Endothelial cell of umbilical vein (primary cell): ENCODE results near the gene GABBR2. TPM values are rescaled to one million over a fixed set of nuclear protein-coding genes. Genes with fewer than 3 reads are reported as not detected.

Source experiments
- BruUV-seq: library from RNA; stranded (reverse); fragments of 400-500 nt; replicated peaks from 2 replicates; lab custom pipeline; 2021; lab: Mats Ljungman, UMichigan
- CTCF ChIA-PET: fragments of 300-600, 350-600 bp; sonication (Branson Sonifier 250); formaldehyde crosslinking; loops from one replicate; lab custom pipeline; 2021; ENCODE audit warnings: antibody characterized with exemption, inconsistent platforms; lab: Charles Lee
- POLR2A ChIA-PET: fragments of 300-600, 350-600 bp; sonication (Branson Sonifier 250); formaldehyde crosslinking; loops from one replicate; lab custom pipeline; 2021; ENCODE audit warnings: antibody characterized with exemption, inconsistent platforms; lab: Charles Lee
- DNase-seq: peaks from one replicate; pipeline ENCODE4 v3.0.0-alpha.2; 2011; ENCODE audit warnings: low read depth, low spot score
- FAIRE-seq: peaks from 2 replicates; lab custom pipeline; 2011; peaks lifted over from hg19 to GRCh38; lab: Jason Lieb, UNC
- H2AFZ ChIP-seq: 2 replicates; pipeline ENCODE4 v1.6.0; 2012; ENCODE audit warnings: low read depth, low read length, control low read depth, inconsistent platforms
- H3K27ac ChIP-seq: 2 replicates; pipeline ENCODE4 v1.5.1; 2011; ENCODE audit warnings: low read depth, mild to moderate bottlenecking, control low read depth, low read length, moderate library complexity; ENCODE audit not compliant: insufficient read depth
- H3K27me3 ChIP-seq, 2 experiments: 2 replicates each; pipeline versions ENCODE4 v1.6.0 to v1.6.1; 2011; ENCODE audit warnings: low read length in 2 of 2, mixed read lengths in 1 of 2; ENCODE audit not compliant: control insufficient read depth in 2 of 2, insufficient read depth in 2 of 2
- H3K36me3 ChIP-seq, 2 experiments: 2 replicates in 1 of 2; 3 replicates in 1 of 2; pipeline ENCODE4 v1.5.1; 2011; ENCODE audit warnings: low read length in 2 of 2, mild to moderate bottlenecking in 1 of 2, moderate library complexity in 1 of 2; ENCODE audit not compliant: control insufficient read depth in 2 of 2, insufficient read depth in 2 of 2; ENCODE audit errors: extremely low read depth in 1 of 2
- H3K4me1 ChIP-seq: 3 replicates; pipeline ENCODE4 v1.5.1; 2011; ENCODE audit warnings: mild to moderate bottlenecking, low read length; ENCODE audit not compliant: control insufficient read depth, insufficient read depth; ENCODE audit errors: extremely low read depth
- H3K4me2 ChIP-seq: 2 replicates; pipeline ENCODE4 v1.6.1; 2011; ENCODE audit warnings: low read length, control low read depth, mixed read lengths; ENCODE audit not compliant: insufficient read depth
- H3K4me3 ChIP-seq, 3 experiments: fragments of 200-600 bp in 1 of 3; sonication (generic), shearing (Covaris generic) in 1 of 3; replicated peaks in 1 of 3; 2 replicates each; pipeline ENCODE4 v1.5.1; 2011 to 2016; ENCODE audit warnings: control low read depth in 3 of 3, low read length in 3 of 3, mild to moderate bottlenecking in 2 of 3, inconsistent platforms in 1 of 3, low read depth in 1 of 3, moderate library complexity in 1 of 3; ENCODE audit not compliant: insufficient read depth in 1 of 3
- H3K79me2 ChIP-seq: 2 replicates; pipeline ENCODE4 v1.6.0; 2012; ENCODE audit warnings: low read length, inconsistent platforms; ENCODE audit not compliant: control insufficient read depth, insufficient read depth
- H3K9ac ChIP-seq: replicated peaks from 2 replicates; pipeline ENCODE3; 2011; ENCODE audit warnings: low read length, control low read depth; ENCODE audit not compliant: insufficient read depth; ENCODE audit errors: extremely low read depth
- H3K9me1 ChIP-seq: replicated peaks from 3 replicates; pipeline ENCODE4 v1.6.0; 2011; ENCODE audit warnings: mild to moderate bottlenecking, low read length; ENCODE audit not compliant: control insufficient read depth, insufficient read depth; ENCODE audit errors: extremely low read depth
- H3K9me3 ChIP-seq: replicated peaks from 2 replicates; pipeline ENCODE4 v1.5.1; 2012; ENCODE audit warnings: low read length, inconsistent platforms; ENCODE audit not compliant: control insufficient read depth, insufficient read depth
- H4K20me1 ChIP-seq: replicated peaks from 2 replicates; pipeline ENCODE3; 2011; ENCODE audit warnings: mild to moderate bottlenecking, low read length; ENCODE audit not compliant: control insufficient read depth, insufficient read depth; ENCODE audit errors: extremely low read depth
- CTCF ChIP-seq, 2 donors: IDR thresholded peaks; 1 replicate in 1 of 2; 2 replicates in 1 of 2; pipeline ENCODE4 v1.5.1; 2011; ENCODE audit warnings: low read length in 2 of 2, mild to moderate bottlenecking in 2 of 2, moderate library complexity in 2 of 2, control low read depth in 1 of 2, inconsistent platforms in 1 of 2, low read depth in 1 of 2; ENCODE audit not compliant: insufficient read depth in 1 of 2; ENCODE audit errors: extremely low read depth in 1 of 2
- EZH2 ChIP-seq: IDR thresholded peaks from 2 replicates; pipeline ENCODE4 v1.6.1; 2012; ENCODE audit warnings: borderline replicate concordance, low read depth, mild to moderate bottlenecking, moderate library complexity, low read length, inconsistent platforms; ENCODE audit not compliant: severe bottlenecking
- FOS ChIP-seq: IDR thresholded peaks from 2 replicates; pipeline ENCODE4 v1.6.1; 2011; ENCODE audit warnings: mild to moderate bottlenecking, low read length, moderate library complexity, borderline replicate concordance; ENCODE audit not compliant: insufficient read depth
- GATA2 ChIP-seq: IDR thresholded peaks from 2 replicates; pipeline ENCODE4 v1.7.0; 2011; ENCODE audit warnings: low read depth, mild to moderate bottlenecking, moderate library complexity, mixed read lengths, low read length; ENCODE audit not compliant: insufficient read length, insufficient read depth
- JUN ChIP-seq: IDR thresholded peaks from 2 replicates; pipeline ENCODE4 v1.6.1; 2011; ENCODE audit warnings: borderline replicate concordance, low read depth; ENCODE audit not compliant: insufficient read length, insufficient read depth
- MAX ChIP-seq: IDR thresholded peaks from 2 replicates; pipeline ENCODE4 v1.6.1; 2011; ENCODE audit not compliant: insufficient read depth, insufficient read length
- MYC ChIP-seq: IDR thresholded peaks from one replicate; pipeline ENCODE4 v1.6.1; 2011; ENCODE audit warnings: mild to moderate bottlenecking, low read depth, low read length
- POLR2A ChIP-seq: IDR thresholded peaks from 2 replicates; pipeline ENCODE4 v1.6.1; 2012; ENCODE audit warnings: low read depth, mild to moderate bottlenecking, control low read depth, low read length
- POLR2AphosphoS5 ChIP-seq: IDR thresholded peaks from 2 replicates; pipeline ENCODE4 v1.6.1; 2012; ENCODE audit warnings: low read depth, mild to moderate bottlenecking, control low read depth, low read length, moderate library complexity; ENCODE audit not compliant: insufficient read depth
- dilution Hi-C: fragments of 300-500 bp; cut with MboI; formaldehyde crosslinking; loops from one replicate; pipeline ENCODE4 v1.15.0; 2019; ENCODE audit warnings: low sequenced_read_pairs; ENCODE audit not compliant: extremely low pct_ligation_motif_present
- intact Hi-C: fragments of 100-400 bp; cut with micrococcal nuclease; formaldehyde crosslinking; loops from one replicate; pipeline ENCODE4 v1.10.0; 2022
- polyA plus RNA-seq, 4 experiments: library from polyadenylated mRNA; depleted of rRNA in 3 of 4; stranded (reverse) in 3 of 4; unstranded in 1 of 4; fragments of >200 nt; gene quantifications; 2 replicates each; pipeline versions ENCODE4 v1.2.1 to v1.2.3, GENCODE V29; 2011 to 2012; ENCODE audit warnings: missing spikeins in 1 of 4
- total RNA-seq: library from RNA; stranded (reverse); gene quantifications from 2 replicates; pipeline ENCODE4 v1.2.3, GENCODE V29; 2021

GABBR2 gene
- total and polyA plus RNA-seq, 2 donors (not counting 3 experiments of a cell fraction or from before 2014, with no cell fraction given), result 1.1 to 9.2 TPM

- H3K9ac ChIP-seq, result no peak overlapping the region
- POLR2A ChIA-PET, result no interaction called here
- no peaks in the 10 kb centered on the region for H4K20me1 ChIP-seq
- FAIRE-seq (no peak), DNase-seq (no peak)
- no peak overlapping the region for H2AFZ ChIP-seq
- H3K4me2 ChIP-seq, result no peak overlapping the region
- CTCF ChIA-PET, result interaction anchor here (1.1 kb wide), 1 partner anchor 288 kb away, joined by 3 read pairs; no protein-coding TSS in a partner anchor
- H3K9me3 ChIP-seq, result no peaks in the 10 kb centered on the region
- dilution Hi-C loops (no loop called here), intact Hi-C loops (no loop called here)
- peaks cover 17% of the 10 kb centered on the region for H3K4me1 ChIP-seq
- H3K79me2 ChIP-seq, result peaks cover 5% of the 10 kb centered on the region
- no peak for TF ChIP-seq MYC
- no peak for TF ChIP-seq POLR2A
- no peak for TF ChIP-seq POLR2AphosphoS5
- no peak for TF ChIP-seq JUN
- TF ChIP-seq MAX, result no peak
- TF ChIP-seq GATA2, result no peak
- no peak for TF ChIP-seq FOS
- no peak for TF ChIP-seq CTCF (IDR thresholded peaks at IDR 0.05; ENCODE audit: extremely low read depth in 1 of 2, insufficient read depth in 1 of 2, low read depth in 1 of 2, low read length in 2 of 2)
- TF ChIP-seq EZH2, result no peak
- H3K9me1 ChIP-seq, result no peaks in the 10 kb centered on the region
- no peak overlapping the region for H3K4me3 ChIP-seq
- no peak overlapping the region for H3K27ac ChIP-seq
- H3K27me3 ChIP-seq, result no peaks in the 10 kb centered on the region
- H3K36me3 ChIP-seq, result no peaks in the 10 kb centered on the region
- BruUV-seq, result no TSS peak
Observed at GRCh38 chr9:98603821-98604383, 104.8 kb downstream of the GABBR2 start.
